Esophagus squamous epithelium (tissue), 4 donors: ENCODE measurements around the gene NCOR1.

Source experiments
- POLR2A ChIP-seq, 4 donors: fragments of 450-650 bp; IDR thresholded peaks; one replicate each; pipeline ENCODE4 v1.6.1; 2017; ENCODE audit warnings: antibody characterized with exemption in 4 of 4, mild to moderate bottlenecking in 4 of 4, moderate library complexity in 3 of 4
- TF ChIP-seq, protein P1 (sequence below), 6 experiments: fragments of 450-650 bp in 4 of 6; fragments of 200-600 bp in 2 of 6; sonication (generic) in 2 of 6; IDR thresholded peaks; one replicate each; pipeline ENCODE4 v1.5.1; 2016 to 2019; ENCODE audit warnings: antibody characterized with exemption in 6 of 6, mild to moderate bottlenecking in 4 of 6, moderate library complexity in 4 of 6

DNA sequence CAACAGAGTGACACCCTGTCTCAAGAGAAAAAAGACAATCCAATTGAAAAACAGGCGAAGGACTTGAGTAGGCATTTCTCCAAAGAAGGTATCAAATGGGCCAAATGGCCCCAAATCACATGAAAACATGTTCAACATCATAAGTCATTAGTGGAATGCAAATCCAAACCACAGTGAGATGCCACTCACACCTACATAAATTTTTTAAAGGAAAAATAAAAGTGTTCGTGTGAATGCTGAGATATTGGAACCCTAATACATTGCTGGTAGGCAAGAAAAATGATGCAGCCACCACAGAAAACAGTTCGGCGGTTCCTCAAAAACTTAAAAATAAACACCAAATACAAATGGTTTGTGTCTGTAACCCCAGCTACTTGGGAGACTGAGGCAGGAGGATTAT is 46.9 kb upstream of the NCOR1 start:
- TF ChIP-seq, protein P1, sequence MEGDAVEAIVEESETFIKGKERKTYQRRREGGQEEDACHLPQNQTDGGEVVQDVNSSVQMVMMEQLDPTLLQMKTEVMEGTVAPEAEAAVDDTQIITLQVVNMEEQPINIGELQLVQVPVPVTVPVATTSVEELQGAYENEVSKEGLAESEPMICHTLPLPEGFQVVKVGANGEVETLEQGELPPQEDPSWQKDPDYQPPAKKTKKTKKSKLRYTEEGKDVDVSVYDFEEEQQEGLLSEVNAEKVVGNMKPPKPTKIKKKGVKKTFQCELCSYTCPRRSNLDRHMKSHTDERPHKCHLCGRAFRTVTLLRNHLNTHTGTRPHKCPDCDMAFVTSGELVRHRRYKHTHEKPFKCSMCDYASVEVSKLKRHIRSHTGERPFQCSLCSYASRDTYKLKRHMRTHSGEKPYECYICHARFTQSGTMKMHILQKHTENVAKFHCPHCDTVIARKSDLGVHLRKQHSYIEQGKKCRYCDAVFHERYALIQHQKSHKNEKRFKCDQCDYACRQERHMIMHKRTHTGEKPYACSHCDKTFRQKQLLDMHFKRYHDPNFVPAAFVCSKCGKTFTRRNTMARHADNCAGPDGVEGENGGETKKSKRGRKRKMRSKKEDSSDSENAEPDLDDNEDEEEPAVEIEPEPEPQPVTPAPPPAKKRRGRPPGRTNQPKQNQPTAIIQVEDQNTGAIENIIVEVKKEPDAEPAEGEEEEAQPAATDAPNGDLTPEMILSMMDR (IDR thresholded peaks at IDR 0.05), result no peak
- no peak for TF ChIP-seq POLR2A (IDR thresholded peaks at IDR 0.05)
